Breast epithelium (tissue), 3 donors: Measurements from ENCODE around the gene TEX22.

ENCODE experiments used
- CTCF ChIP-seq, 3 donors: fragments of 450-650 bp; IDR thresholded peaks; one replicate each; pipeline ENCODE4 v1.5.1; 2016 to 2017; ENCODE audit warnings: antibody characterized with exemption in 3 of 3, mild to moderate bottlenecking in 3 of 3, moderate library complexity in 3 of 3
- POLR2A ChIP-seq: fragments of 450-650 bp; IDR thresholded peaks from one replicate; pipeline ENCODE4 v1.6.1; 2016; ENCODE audit warnings: antibody characterized with exemption, mild to moderate bottlenecking, moderate library complexity
- POLR2AphosphoS5 ChIP-seq, 3 donors: sonication (generic); formaldehyde crosslinking; IDR thresholded peaks; one replicate each; pipeline ENCODE4 v1.6.1; 2017; ENCODE audit warnings: antibody characterized with exemption in 3 of 3

GRCh38 chr14:105394714-105395537 is 3.4 kb upstream of the TEX22 start:
- no peak for TF ChIP-seq CTCF (IDR thresholded peaks at IDR 0.05)
- TF ChIP-seq POLR2AphosphoS5 (IDR thresholded peaks at IDR 0.05): no peak
- TF ChIP-seq POLR2A: no peak
